Astrocyte of the cerebellum (primary cell): Measurements from ENCODE around the gene ROPN1B.

Source experiments
- DNase-seq: peaks from one replicate; pipeline ENCODE4 v3.0.0-alpha.2; 2011; ENCODE audit warnings: low read depth
- H3K4me3 ChIP-seq: 2 replicates; pipeline ENCODE4 v1.5.1; 2011; ENCODE audit warnings: mild to moderate bottlenecking, low read depth, low read length, moderate library complexity
- in situ Hi-C: cut with HindIII; loops from 2 replicates; pipeline ENCODE4 v1.10.0; 2017; ENCODE audit warnings: low sequenced_read_pairs
- TF ChIP-seq, protein P1 (sequence below): IDR thresholded peaks from 2 replicates; pipeline ENCODE4 v1.5.1; 2012; ENCODE audit warnings: low read length, low read depth, moderate library complexity, mild to moderate bottlenecking; ENCODE audit errors: missing control alignments

The ROPN1B gene

DNA sequence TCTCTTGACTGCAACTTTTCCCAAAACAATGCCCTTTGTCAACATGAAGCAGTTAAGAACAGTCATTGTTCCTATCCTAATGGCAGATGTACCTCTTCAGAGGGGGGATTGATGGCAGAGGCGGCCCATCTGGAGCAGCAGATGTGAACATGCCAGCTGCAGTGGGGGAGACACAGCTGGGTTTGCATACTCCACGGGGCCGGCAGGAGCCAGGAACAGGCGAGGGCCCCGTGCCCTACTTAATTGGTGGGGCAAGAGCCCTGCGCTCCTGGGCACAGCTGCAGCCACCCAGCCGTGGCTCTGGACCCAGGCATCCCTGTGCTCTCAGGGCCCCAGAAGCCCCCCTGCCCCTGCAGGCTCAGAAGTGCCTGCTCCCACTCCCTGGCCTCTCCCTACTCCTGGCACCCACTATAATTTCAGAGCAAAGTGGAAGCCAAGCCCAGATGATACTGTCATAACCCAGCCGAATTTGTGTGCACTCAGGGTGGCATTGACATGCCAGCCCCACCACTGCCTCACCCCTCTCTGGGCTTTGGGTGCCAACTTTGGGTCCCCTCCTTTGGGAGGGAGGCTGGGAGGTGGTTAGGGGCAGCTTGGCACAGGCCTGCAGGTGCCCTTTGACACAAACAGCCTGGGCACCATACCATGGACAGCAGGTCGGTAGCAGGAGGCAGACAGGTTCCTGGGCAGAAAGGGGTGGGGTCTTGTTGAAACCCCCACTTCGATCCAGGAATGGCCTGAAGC is 34.6 kb downstream of the ROPN1B start:
- DNase-seq: no peak
- H3K4me3 ChIP-seq: no peak overlapping the region
- TF ChIP-seq, protein P1, sequence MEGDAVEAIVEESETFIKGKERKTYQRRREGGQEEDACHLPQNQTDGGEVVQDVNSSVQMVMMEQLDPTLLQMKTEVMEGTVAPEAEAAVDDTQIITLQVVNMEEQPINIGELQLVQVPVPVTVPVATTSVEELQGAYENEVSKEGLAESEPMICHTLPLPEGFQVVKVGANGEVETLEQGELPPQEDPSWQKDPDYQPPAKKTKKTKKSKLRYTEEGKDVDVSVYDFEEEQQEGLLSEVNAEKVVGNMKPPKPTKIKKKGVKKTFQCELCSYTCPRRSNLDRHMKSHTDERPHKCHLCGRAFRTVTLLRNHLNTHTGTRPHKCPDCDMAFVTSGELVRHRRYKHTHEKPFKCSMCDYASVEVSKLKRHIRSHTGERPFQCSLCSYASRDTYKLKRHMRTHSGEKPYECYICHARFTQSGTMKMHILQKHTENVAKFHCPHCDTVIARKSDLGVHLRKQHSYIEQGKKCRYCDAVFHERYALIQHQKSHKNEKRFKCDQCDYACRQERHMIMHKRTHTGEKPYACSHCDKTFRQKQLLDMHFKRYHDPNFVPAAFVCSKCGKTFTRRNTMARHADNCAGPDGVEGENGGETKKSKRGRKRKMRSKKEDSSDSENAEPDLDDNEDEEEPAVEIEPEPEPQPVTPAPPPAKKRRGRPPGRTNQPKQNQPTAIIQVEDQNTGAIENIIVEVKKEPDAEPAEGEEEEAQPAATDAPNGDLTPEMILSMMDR: no peak
- in situ Hi-C loops: no loop called here

DNA sequence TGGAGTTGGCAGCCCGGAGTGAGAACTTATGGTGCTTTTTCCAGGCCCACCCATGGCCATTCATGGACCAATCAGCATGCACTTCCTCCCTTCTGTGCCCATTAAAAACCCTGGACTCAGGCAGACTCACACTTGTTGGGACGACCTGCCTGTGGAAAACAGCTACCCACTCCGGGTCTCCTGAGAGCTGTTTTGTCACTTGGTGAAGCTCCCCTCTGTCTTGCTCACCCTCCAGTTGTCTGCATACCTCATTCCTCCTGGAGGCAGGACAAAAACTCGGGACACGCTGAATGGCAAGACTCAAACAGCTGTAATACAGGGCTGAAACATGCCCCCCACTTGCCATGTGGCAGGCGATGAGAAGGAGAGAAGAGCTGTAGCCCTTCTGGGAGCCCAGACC is 35.2 kb downstream of the ROPN1B start:
- in situ Hi-C loops: no loop called here
- H3K4me3 ChIP-seq: no peak overlapping the region
- TF ChIP-seq, protein P1: no peak
- no peak for DNase-seq

DNA sequence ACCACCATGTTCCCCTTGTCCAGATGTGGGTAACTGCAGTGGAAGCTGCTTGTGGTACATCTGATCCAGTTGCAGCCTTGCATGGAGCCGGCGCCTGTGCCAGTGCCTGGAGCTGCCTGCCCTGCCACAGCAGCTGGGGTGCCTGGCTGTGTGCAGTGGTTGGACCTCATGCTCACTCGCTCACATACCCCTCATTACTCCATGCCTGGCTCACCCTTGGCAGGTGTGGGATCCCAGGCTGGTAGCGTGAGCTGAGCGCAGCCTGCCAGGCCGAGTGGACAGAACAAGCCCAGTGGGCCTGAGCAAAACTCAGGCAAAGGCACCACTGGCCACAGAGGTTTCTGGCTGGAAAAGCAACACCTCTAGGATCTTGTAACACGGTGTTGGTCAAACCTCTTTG is 35.7 kb downstream of the ROPN1B start:
- no peak overlapping the region for H3K4me3 ChIP-seq
- in situ Hi-C loops: no loop called here
- TF ChIP-seq, protein P1: no peak
- no peak for DNase-seq

DNA sequence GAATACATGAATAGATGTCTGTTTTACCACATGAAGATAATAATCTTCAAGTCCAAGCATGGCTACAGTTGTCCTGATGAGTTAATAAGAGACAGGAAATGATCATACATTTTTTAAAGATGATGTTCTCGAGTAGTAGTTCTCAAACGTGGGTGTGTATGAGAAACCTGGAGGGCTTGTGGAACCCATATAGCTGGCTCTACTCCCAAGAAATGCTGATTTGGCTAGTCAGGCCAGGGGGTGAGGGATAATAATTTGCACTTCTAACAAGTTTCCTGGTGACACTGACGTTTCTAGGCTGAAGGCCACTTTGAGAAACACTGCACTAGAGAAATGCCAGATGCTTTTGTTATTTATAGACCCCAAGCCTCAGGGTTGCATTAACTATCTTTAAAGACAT is 37.0 kb downstream of the ROPN1B start:
- no peak overlapping the region for H3K4me3 ChIP-seq
- TF ChIP-seq, protein P1: no peak
- no peak for DNase-seq
- in situ Hi-C loops: no loop called here

DNA sequence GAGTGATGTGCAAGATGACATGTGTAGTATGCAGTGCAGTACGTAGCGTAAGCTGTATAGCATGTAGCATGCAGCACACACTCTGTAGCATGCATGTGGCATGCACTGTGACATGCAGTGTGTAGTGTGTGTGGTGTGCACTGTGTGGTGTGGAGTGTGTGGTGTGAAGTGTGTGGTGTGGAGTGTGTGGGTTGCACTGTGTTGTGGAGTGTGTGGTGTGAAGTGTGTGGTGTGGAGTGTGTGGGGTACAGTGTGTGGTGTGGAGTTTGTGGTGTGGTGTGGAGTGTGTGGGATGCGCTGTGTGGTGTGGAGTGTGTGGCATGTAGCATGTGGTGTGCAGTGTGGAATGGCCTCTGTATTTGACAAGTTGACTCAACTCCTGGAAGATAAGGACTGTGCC is 39.2 kb downstream of the ROPN1B start:
- no peak for DNase-seq
- no peak overlapping the region for H3K4me3 ChIP-seq
- in situ Hi-C loops: no loop called here
- TF ChIP-seq, protein P1: no peak

DNA sequence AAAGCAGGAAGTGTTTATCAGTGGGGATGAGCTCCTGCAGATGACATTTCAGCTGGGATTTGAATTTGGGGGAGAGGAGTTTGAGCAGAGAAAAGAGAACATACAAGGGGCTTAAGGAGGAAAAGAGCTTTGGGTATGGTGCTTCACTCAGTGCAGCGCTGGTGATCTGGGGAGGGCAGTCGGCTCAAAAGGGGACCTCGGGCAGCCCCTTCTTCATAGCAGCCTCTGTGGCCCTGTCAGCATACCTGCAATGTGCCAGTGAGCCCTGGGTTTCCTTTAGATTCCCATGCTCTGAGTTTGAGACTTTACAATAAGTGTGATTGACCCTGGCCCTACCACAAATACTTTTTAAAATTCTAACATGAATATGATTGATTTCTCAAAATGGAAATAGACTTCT is 40.2 kb downstream of the ROPN1B start:
- TF ChIP-seq, protein P1: no peak
- in situ Hi-C loops: no loop called here
- H3K4me3 ChIP-seq: no peak overlapping the region
- DNase-seq: no peak

DNA sequence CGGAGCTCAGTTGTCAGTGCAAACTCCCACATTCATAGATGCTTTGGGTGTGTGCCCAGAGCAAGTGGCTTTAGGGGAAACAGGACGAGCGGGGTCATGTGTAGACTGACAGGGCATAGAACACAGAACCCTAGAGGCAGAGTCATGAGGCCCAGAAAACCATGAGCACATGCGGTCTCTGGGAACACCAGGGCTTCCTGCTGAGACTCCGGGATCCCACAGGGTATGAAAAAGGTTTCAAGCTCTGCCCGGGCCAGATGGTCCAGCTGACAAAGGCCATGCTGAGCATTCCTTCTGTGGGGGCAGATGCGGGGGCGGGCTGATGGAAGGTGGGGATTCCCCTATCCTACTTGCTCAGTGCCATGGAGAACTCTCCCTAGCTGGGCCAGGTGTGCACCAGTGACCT is 44.8 kb downstream of the ROPN1B start:
- H3K4me3 ChIP-seq: no peak overlapping the region
- in situ Hi-C loops: no loop called here
- no peak for DNase-seq
- TF ChIP-seq, protein P1: no peak
